GM19043 (cell line): Measurements from ENCODE around the gene LRP2BP.
"Not testable (repeated sequence)": the region's sequence is repeated elsewhere in the genome, so short reads cannot be mapped to it uniquely, and the experiment has no call there.

Experiments
- ATAC-seq: cut with Tn5 transposase; IDR thresholded peaks from one replicate; pipeline ENCODE4 v1.9.1; 2021; ENCODE audit warnings: low read depth; ENCODE audit not compliant: unreplicated experiment

Gene LRP2BP

GRCh38 chr4:185329879-185330510 lies 65.7 kb downstream of the LRP2BP start:
- ATAC-seq = not testable (repeated sequence)

DNA sequence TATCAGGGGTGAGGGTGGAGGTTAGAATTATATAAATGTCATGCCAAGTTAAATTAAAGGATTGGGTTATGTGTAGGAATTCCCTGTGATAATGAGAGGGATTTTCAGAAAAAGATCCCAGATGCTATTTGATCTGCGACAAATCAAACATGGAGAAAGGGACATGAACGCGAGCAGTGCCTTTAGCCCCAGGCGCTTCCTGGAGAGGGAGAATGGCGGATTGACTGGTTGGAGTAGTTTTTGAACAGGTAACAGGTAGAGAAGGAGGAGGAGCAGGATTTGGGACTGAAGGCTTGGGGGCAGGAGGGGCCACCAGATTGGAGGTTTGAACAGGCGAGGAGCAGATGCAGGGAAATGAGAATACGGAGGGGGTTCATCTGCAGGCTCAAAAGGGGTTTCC lies 67.1 kb downstream of the LRP2BP start:
- ATAC-seq = no peak

DNA sequence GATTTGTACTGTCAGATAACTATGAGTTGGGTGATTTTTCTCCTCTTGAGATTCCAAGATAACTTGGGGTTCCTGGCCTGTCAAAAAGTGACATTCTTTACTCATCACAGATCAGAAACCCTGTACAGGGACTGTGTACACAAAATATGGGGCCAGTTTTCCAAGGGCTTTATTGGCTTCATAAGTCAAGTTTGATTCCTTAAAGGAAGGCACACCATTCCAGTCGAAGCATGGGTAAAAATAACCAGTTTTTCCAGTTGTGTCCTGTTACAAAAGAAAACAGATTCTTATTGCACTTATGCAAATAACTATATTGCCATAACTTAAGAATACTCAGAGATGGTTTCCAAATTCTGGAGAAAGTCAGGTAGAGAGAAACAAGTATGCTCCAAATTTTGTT lies 70.0 kb downstream of the LRP2BP start:
- ATAC-seq = not testable (repeated sequence)

DNA sequence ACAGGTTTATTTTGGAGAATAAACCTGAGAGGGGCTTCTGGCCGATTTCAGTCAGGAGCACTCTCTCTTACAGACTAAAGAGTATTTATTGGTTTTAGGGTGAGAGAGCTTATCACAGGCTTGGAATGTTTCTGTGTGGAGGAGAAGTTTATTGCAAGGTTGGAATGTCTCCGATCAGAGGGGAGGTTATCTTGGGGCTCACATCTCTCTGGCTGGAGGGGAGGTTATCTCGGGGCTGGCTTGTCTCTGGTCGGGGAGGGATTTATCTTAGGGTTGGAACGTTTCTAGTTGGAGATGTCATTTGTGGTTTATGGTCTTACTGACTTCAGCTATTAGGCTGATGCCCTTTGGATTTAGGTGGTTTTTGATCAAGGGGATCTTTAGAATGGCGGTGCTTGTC lies 71.4 kb downstream of the LRP2BP start:
- ATAC-seq = not testable (repeated sequence)

- ATAC-seq = no peak
Observed at GRCh38 chr4:185323606-185324005, 72.1 kb downstream of the LRP2BP start.

DNA sequence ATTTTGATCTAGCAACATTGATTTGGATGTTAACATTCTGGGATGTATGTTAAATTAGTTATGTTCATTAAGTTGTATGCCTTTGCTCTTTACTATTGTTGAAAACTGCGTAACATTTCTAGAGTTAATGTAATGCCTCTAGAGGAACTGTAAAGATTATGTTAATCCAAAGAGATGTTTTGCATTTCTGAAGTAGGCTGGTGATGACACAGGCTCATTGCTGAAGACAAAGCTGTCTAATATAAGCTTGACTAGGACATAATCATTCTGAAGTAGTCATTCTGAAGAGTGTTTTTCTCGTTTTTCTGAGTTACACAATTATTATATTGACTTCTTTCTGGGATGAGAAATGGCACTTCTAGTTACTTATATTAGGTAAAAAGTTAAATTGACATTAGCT lies 72.9 kb downstream of the LRP2BP start:
- ATAC-seq = no peak

DNA sequence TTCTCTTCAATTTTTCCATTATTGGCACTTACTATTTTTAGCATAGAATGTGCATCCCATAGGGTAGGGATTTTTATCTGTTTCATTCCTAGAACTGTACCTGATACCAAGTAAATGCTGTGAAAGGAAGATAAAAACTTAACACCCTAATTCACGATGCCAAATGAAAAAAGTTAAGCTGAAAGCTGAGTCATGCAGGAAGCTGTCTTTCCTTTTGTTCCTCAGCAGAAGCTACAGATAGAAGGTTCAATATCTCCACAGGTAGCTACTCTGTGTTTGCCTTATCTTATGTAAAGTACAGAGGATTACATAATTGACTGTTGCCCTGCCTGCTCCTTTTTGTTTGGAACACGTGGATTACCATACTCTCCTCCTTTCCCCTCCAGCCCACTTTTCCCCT lies 77.0 kb downstream of the LRP2BP start:
- ATAC-seq = no peak

GRCh38 chr4:185317880-185318279 lies 77.8 kb downstream of the LRP2BP start:
- ATAC-seq = no peak

- ATAC-seq = not testable (repeated sequence)
Observed at GRCh38 chr4:185317462-185317861, 78.3 kb downstream of the LRP2BP start.
